HEK293 (cell line): ENCODE results near the gene RNF169.
A peak's percentile ranks its signal among the peaks of the same experiment; 100 is the strongest.
"Not testable (repeated sequence)": the region's sequence is repeated elsewhere in the genome, so short reads cannot be mapped to it uniquely, and the experiment has no call there.

Source experiments
- CTCF ChIA-PET: fragments of 350-600 bp; formaldehyde crosslinking; extraction: SDS; loops from one replicate; lab custom pipeline; 2021; ENCODE audit warnings: antibody characterized with exemption; lab: Yijun Ruan, JAX
- POLR2A ChIA-PET: fragments of 300-600 bp; formaldehyde crosslinking; extraction: SDS; loops from one replicate; lab custom pipeline; 2020; ENCODE audit warnings: antibody characterized with exemption, inconsistent platforms; lab: Yijun Ruan, JAX
- H3K27ac ChIP-seq: fragments of 200-500 bp; sonication (Bioruptor generic); 2 replicates; pipeline ENCODE4 v1.5.1; 2014; ENCODE audit warnings: low read depth, low read length, control low read depth, inconsistent platforms; ENCODE audit errors: extremely low read depth
- H3K36me3 ChIP-seq, 2 experiments: fragments of 200-500 bp in 1 of 2; sonication (Bioruptor generic) in 1 of 2; 1 replicate in 1 of 2; 2 replicates in 1 of 2; pipeline ENCODE4 v1.5.1; 2014 to 2017; ENCODE audit warnings: inconsistent platforms in 2 of 2, low read length in 2 of 2; ENCODE audit not compliant: control insufficient read depth in 2 of 2, insufficient read depth in 1 of 2
- H3K4me1 ChIP-seq: fragments of 200-500 bp; sonication (Bioruptor generic); 2 replicates; pipeline ENCODE4 v1.5.1; 2014; ENCODE audit warnings: mild to moderate bottlenecking, low read length, inconsistent platforms; ENCODE audit not compliant: control insufficient read depth, insufficient read depth
- H3K4me3 ChIP-seq: 2 replicates; pipeline ENCODE4 v1.5.1; 2011; ENCODE audit warnings: low read depth, mild to moderate bottlenecking, control low read depth, low read length, moderate library complexity
- H3K9me3 ChIP-seq: fragments of 200-500 bp; sonication (Bioruptor generic); 2 replicates; pipeline ENCODE4 v1.5.1; 2014; ENCODE audit warnings: low read depth, low read length, inconsistent platforms; ENCODE audit not compliant: control insufficient read depth, insufficient read depth
- FEZF1 ChIP-seq: fragments of 450-650 bp; formaldehyde crosslinking; IDR thresholded peaks from 2 replicates; pipeline ENCODE4 v1.5.1; 2016; ENCODE audit warnings: missing biosample characterization, missing genetic modification characterization
- GLIS1 ChIP-seq: fragments of 450-650 bp; formaldehyde crosslinking; IDR thresholded peaks from 2 replicates; pipeline ENCODE4 v1.5.1; 2016; ENCODE audit warnings: missing biosample characterization, missing genetic modification characterization
- HOXA7 ChIP-seq: sonication (generic); formaldehyde crosslinking; IDR thresholded peaks from 2 replicates; pipeline ENCODE4 v1.8.1; 2022; ENCODE audit warnings: missing genetic modification reagents, borderline replicate concordance
- HOXC10 ChIP-seq: sonication (generic); formaldehyde crosslinking; IDR thresholded peaks from 2 replicates; pipeline ENCODE4 v1.8.1; 2023; ENCODE audit warnings: mild to moderate bottlenecking, missing genetic modification reagents
- KLF9 ChIP-seq: fragments of 450-650 bp; formaldehyde crosslinking; IDR thresholded peaks from 2 replicates; pipeline ENCODE4 v1.5.1; 2016; ENCODE audit warnings: missing biosample characterization, missing genetic modification characterization, low read depth
- PRDM1 ChIP-seq: fragments of 450-650 bp; formaldehyde crosslinking; IDR thresholded peaks from 2 replicates; pipeline ENCODE4; 2016; ENCODE audit warnings: missing biosample characterization, missing genetic modification characterization
- PRDM6 ChIP-seq: fragments of 450-650 bp; formaldehyde crosslinking; IDR thresholded peaks from 2 replicates; pipeline ENCODE4 v1.5.1; 2017; ENCODE audit warnings: missing biosample characterization, missing genetic modification characterization
- ZFP3 ChIP-seq: fragments of 450-650 bp; formaldehyde crosslinking; IDR thresholded peaks from 2 replicates; pipeline ENCODE4 v1.5.1; 2016; ENCODE audit warnings: low read depth, missing biosample characterization, missing genetic modification characterization
- ZNF133 ChIP-seq: fragments of 450-650 bp; formaldehyde crosslinking; IDR thresholded peaks from 2 replicates; pipeline ENCODE4 v1.5.1; 2016; ENCODE audit warnings: missing biosample characterization, missing genetic modification characterization
- ZNF23 ChIP-seq: fragments of 450-650 bp; formaldehyde crosslinking; IDR thresholded peaks from 2 replicates; pipeline ENCODE4 v1.5.1; 2016; ENCODE audit warnings: missing biosample characterization, missing genetic modification characterization, borderline replicate concordance
- ZNF341 ChIP-seq: fragments of 450-650 bp; formaldehyde crosslinking; IDR thresholded peaks from 2 replicates; pipeline ENCODE4; 2016; ENCODE audit warnings: low read depth, missing biosample characterization, missing genetic modification characterization
- ZNF350 ChIP-seq: fragments of 450-650 bp; formaldehyde crosslinking; IDR thresholded peaks from 2 replicates; pipeline ENCODE4 v1.5.0; 2017; ENCODE audit warnings: missing biosample characterization, mild to moderate bottlenecking, missing genetic modification characterization
- ZNF423 ChIP-seq: fragments of 450-650 bp; formaldehyde crosslinking; IDR thresholded peaks from 2 replicates; pipeline ENCODE4 v1.5.1; 2016; ENCODE audit warnings: missing biosample characterization, missing genetic modification characterization
- ZNF48 ChIP-seq: fragments of 450-650 bp; formaldehyde crosslinking; IDR thresholded peaks from 2 replicates; pipeline ENCODE4 v1.5.1; 2016; ENCODE audit warnings: missing biosample characterization, missing genetic modification characterization
- ZNF555 ChIP-seq: fragments of 450-650 bp; formaldehyde crosslinking; conservative IDR thresholded peaks from 2 replicates; pipeline ENCODE4 v1.5.1; 2017; ENCODE audit warnings: missing biosample characterization, mild to moderate bottlenecking, missing genetic modification characterization, inconsistent platforms
- ZNF621 ChIP-seq: fragments of 450-650 bp; formaldehyde crosslinking; IDR thresholded peaks from 2 replicates; pipeline ENCODE4 v1.5.1; 2017; ENCODE audit warnings: missing biosample characterization, missing genetic modification characterization
- ZNF664 ChIP-seq: fragments of 450-650 bp; formaldehyde crosslinking; IDR thresholded peaks from 2 replicates; pipeline ENCODE4 v1.5.1; 2016; ENCODE audit warnings: missing biosample characterization, missing genetic modification characterization
- ZNF768 ChIP-seq: fragments of 450-650 bp; formaldehyde crosslinking; IDR thresholded peaks from 2 replicates; pipeline ENCODE4 v1.5.1; 2018; ENCODE audit warnings: missing biosample characterization, mild to moderate bottlenecking, missing genetic modification characterization
- ZNF776 ChIP-seq: fragments of 450-650 bp; formaldehyde crosslinking; IDR thresholded peaks from 2 replicates; pipeline ENCODE4 v1.5.0; 2017; ENCODE audit warnings: missing biosample characterization, missing genetic modification characterization, borderline replicate concordance
- ZXDB ChIP-seq: fragments of 450-650 bp; formaldehyde crosslinking; IDR thresholded peaks from 2 replicates; pipeline ENCODE4 v1.5.1; 2016; ENCODE audit warnings: missing biosample characterization, missing genetic modification characterization
- TF ChIP-seq, protein P1 (sequence below): fragments of 450-650 bp; formaldehyde crosslinking; IDR thresholded peaks from 2 replicates; pipeline ENCODE4 v1.5.0; 2017; ENCODE audit warnings: missing biosample characterization, missing genetic modification characterization, borderline replicate concordance

RNF169 gene

DNA sequence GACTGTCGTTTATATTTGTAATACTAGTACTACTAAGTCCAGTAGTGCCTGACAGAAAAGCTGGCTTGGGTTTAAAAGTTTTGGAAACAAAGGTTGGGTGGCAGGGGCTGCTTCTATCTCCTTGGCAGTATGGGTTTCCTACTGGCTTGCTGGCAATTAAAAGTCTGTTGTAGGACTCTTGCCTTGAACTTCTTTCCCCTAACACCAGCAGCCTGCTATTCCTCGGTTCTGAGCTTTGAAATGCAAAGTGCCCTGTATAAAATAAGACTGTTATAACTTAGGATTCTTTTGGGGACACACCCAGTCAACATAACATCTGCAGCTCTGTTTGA, 1.3 kb downstream of the RNF169 start (continued):
- TF ChIP-seq, protein P1, sequence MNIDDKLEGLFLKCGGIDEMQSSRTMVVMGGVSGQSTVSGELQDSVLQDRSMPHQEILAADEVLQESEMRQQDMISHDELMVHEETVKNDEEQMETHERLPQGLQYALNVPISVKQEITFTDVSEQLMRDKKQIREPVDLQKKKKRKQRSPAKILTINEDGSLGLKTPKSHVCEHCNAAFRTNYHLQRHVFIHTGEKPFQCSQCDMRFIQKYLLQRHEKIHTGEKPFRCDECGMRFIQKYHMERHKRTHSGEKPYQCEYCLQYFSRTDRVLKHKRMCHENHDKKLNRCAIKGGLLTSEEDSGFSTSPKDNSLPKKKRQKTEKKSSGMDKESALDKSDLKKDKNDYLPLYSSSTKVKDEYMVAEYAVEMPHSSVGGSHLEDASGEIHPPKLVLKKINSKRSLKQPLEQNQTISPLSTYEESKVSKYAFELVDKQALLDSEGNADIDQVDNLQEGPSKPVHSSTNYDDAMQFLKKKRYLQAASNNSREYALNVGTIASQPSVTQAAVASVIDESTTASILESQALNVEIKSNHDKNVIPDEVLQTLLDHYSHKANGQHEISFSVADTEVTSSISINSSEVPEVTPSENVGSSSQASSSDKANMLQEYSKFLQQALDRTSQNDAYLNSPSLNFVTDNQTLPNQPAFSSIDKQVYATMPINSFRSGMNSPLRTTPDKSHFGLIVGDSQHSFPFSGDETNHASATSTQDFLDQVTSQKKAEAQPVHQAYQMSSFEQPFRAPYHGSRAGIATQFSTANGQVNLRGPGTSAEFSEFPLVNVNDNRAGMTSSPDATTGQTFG (tag by site-specific recombination) = no peak
- TF ChIP-seq ZNF776 (tag by site-specific recombination) = no peak
- no peak for TF ChIP-seq ZNF23
- TF ChIP-seq, all 188 proteins: peak for 0

GRCh38 chr11:74750598-74750997, 1.9 kb downstream of the RNF169 start:
- H3K4me1 ChIP-seq, H3K27ac ChIP-seq, H3K9me3 ChIP-seq, H3K4me3 ChIP-seq, H3K36me3 ChIP-seq: not testable (repeated sequence)
- CTCF ChIA-PET = interaction anchor here (0.9 kb wide), 1 partner anchor 48 kb away, joined by 4 read pairs; no protein-coding TSS in a partner anchor
- POLR2A ChIA-PET = interaction anchor here (0.7 kb wide), 1 partner anchor 13 kb away, joined by 8 read pairs; no protein-coding TSS in a partner anchor

- Histone ChIP-seq H3K4me3 (no peak overlapping the region), H3K9me3 (no peaks in the 10 kb centered on the region), H3K4me1 (no peaks in the 10 kb centered on the region; the same call in 1 of the 2 replicates), H3K27ac (no peak overlapping the region), H3K36me3 (no peaks in the 10 kb centered on the region)
- ChIA-PET CTCF (no interaction called here), POLR2A (no interaction called here)
- no peak for TF ChIP-seq ZNF133 (tag by site-specific recombination)
- no peak for TF ChIP-seq PRDM1 (tag by site-specific recombination)
- TF ChIP-seq HOXC10 (CRISPR knock-in tag) = no peak
- TF ChIP-seq ZNF621 (tag by site-specific recombination) = no peak
- no peak for TF ChIP-seq ZFP3 (tag by site-specific recombination)
- no peak for TF ChIP-seq KLF9 (tag by site-specific recombination)
- no peak for TF ChIP-seq ZNF341
- TF ChIP-seq ZNF423 (tag by site-specific recombination) = no peak
- no peak for TF ChIP-seq ZNF768 (tag by site-specific recombination)
- no peak for TF ChIP-seq ZNF555 (tag by site-specific recombination)
- no peak for TF ChIP-seq ZXDB (tag by site-specific recombination)
- TF ChIP-seq ZNF350 (tag by site-specific recombination) = no peak
- TF ChIP-seq FEZF1 = no peak
- no peak for TF ChIP-seq ZNF48 (tag by site-specific recombination)
- TF ChIP-seq HOXA7 (CRISPR knock-in tag) = no peak
Observed at GRCh38 chr11:74751303-74751702, 2.7 kb downstream of the RNF169 start.

DNA sequence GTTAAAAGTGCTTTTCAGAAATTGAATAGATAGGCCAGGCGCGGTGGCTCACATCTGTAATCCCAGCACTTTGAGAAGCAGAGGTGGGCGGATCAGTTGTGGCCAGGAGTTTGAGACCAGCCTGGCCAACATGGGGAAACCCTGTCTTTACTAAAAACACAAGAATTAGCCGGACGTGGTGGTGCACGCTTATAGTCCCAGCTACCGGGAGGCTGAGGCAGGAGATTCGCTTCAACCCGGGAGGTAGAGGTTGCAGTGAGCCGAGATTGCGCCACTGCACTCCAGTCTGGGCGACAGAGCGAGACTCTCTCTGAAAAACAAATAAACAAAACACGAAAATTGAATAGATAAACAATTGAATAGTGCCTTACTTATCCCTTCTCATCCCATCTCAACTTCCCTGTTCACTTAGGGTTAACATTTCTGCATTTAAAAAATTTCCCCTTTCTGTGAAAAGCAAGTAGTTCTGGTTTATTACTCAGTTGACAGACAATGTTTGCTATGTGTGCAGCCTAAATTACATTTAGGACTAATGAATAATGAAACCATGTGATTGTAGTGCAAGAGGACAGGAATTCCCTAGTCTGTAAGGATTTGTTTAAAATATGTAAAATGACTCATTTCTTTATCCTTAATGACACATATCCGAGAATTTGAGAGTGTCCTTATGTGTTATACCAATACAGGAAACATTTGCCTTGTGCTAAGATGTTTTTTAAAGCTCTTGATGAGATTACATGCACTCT, 6.0 kb downstream of the RNF169 start:
- CTCF ChIA-PET = interaction anchor here (0.6 to 1.0 kb wide), 2 partner anchors 15 to 18 kb away, joined by 3 to 5 read pairs; no protein-coding TSS in a partner anchor
- TF ChIP-seq GLIS1 = 0 out of 2 replicates have a peak, but pooled peaks have one; percentile 6
- TF ChIP-seq PRDM6 (tag by site-specific recombination) = peak; percentile 39; the same call in 1 of the 2 replicates
- TF ChIP-seq ZNF664 (tag by site-specific recombination) = no peak
- no peak overlapping the region for H3K27ac ChIP-seq
- no peaks in the 10 kb centered on the region for H3K9me3 ChIP-seq
- POLR2A ChIA-PET = no interaction called here
- no peaks in the 10 kb centered on the region for H3K36me3 ChIP-seq
- H3K4me3 ChIP-seq = no peak overlapping the region
- no peaks in the 10 kb centered on the region; the same call in 1 of the 2 replicates for H3K4me1 ChIP-seq
